Measurements from ENCODE around the gene MDC1.

DNA sequence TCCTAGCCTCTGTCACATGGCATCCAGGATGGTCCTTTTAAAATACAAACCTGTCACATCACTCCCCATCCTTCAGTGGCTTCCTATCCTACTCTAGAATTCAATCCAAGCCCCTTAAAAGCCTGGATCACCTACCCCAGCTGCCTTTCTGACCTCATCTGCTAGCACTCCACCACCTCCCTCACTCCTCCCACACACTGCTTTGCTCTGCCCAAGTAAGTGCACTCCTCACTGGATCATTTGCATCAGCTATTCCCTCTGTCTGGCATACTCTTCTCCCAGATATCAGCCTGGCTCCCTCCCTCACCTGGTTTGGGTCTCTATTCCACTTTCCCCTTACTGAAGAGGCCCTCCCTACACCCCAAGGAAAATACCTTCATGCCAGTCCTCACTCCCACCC, 59.6 kb downstream of the MDC1 start:
- TF ChIP-seq, protein P1, sequence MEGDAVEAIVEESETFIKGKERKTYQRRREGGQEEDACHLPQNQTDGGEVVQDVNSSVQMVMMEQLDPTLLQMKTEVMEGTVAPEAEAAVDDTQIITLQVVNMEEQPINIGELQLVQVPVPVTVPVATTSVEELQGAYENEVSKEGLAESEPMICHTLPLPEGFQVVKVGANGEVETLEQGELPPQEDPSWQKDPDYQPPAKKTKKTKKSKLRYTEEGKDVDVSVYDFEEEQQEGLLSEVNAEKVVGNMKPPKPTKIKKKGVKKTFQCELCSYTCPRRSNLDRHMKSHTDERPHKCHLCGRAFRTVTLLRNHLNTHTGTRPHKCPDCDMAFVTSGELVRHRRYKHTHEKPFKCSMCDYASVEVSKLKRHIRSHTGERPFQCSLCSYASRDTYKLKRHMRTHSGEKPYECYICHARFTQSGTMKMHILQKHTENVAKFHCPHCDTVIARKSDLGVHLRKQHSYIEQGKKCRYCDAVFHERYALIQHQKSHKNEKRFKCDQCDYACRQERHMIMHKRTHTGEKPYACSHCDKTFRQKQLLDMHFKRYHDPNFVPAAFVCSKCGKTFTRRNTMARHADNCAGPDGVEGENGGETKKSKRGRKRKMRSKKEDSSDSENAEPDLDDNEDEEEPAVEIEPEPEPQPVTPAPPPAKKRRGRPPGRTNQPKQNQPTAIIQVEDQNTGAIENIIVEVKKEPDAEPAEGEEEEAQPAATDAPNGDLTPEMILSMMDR (IDR thresholded peaks at IDR 0.05; ENCODE audit: low read depth, low read length, poor library complexity, severe bottlenecking), result no peak
- TF ChIP-seq EZH2phosphoT487 (IDR thresholded peaks at IDR 0.05; ENCODE audit: borderline replicate concordance, low read length), result no peak

All from DOHH2 (cell line).